Measurements from ENCODE around the gene C5orf34. TPM values are rescaled to one million over a fixed set of nuclear protein-coding genes. Genes with fewer than 3 reads are reported as not detected.
"Not testable (repeated sequence)": the region's sequence is repeated elsewhere in the genome, so short reads cannot be mapped to it uniquely, and the experiment has no call there.

C5orf34 gene
- total RNA-seq, 1 experiment from 2014 or later, result 16.3 TPM

- no TSS peak for BruUV-seq (replicated peaks)
- POLR2A ChIA-PET (ENCODE audit: unreplicated experiment), result no interaction called here
Observed at GRCh38 chr5:43456556-43456955, 58.4 kb downstream of the C5orf34 start.

GRCh38 chr5:43441575-43441974, 73.4 kb downstream of the C5orf34 start:
- H3K27me3 ChIP-seq (ENCODE audit: low read length); H3K9ac ChIP-seq (ENCODE audit: low read length); H3K4me2 ChIP-seq (ENCODE audit: low read length); CTCF ChIA-PET; POLR2A ChIA-PET (ENCODE audit: unreplicated experiment); intact Hi-C loops (cut with micrococcal nuclease); H2AFZ ChIP-seq (ENCODE audit: low read length); DNase-seq; BruUV-seq (replicated peaks); ATAC-seq; H3F3A ChIP-seq (ENCODE audit: low read length, unreplicated experiment); H3K9me3 ChIP-seq (ENCODE audit: low read length); H3K79me2 ChIP-seq (ENCODE audit: low read length); H3K4me1 ChIP-seq (ENCODE audit: insufficient read depth, low read length); H3K36me3 ChIP-seq (ENCODE audit: low read depth, low read length); H4K20me1 ChIP-seq (ENCODE audit: low read length); H3K4me3 ChIP-seq (ENCODE audit: low read length); H3K27ac ChIP-seq (ENCODE audit: low read length); H3K9me2 ChIP-seq (replicated peaks; ENCODE audit: low read length): not testable (repeated sequence)

More at GRCh38 chr5:43456556-43456955, 58.4 kb downstream of the C5orf34 start:
- H3K4me1 ChIP-seq (ENCODE audit: insufficient read depth, low read length), result no peaks in the 10 kb centered on the region
- no peak overlapping the region for H2AFZ ChIP-seq (ENCODE audit: low read length)
- no peak overlapping the region for H3K27ac ChIP-seq (ENCODE audit: low read length)
- no peaks in the 10 kb centered on the region for H3K79me2 ChIP-seq (ENCODE audit: low read length)
- intact Hi-C loops (cut with micrococcal nuclease), result no loop called here
- H3K36me3 ChIP-seq (ENCODE audit: low read depth, low read length), result no peaks in the 10 kb centered on the region; the same call in 1 of the 2 replicates
- H3K4me2 ChIP-seq (ENCODE audit: low read length), result no peak overlapping the region
- H4K20me1 ChIP-seq (ENCODE audit: low read length), result no peaks in the 10 kb centered on the region
- H3F3A ChIP-seq (ENCODE audit: low read length, unreplicated experiment), result no peaks in the 10 kb centered on the region
- H3K4me3 ChIP-seq (ENCODE audit: low read length), result no peak overlapping the region
- CTCF ChIA-PET, result no interaction called here
- no peaks in the 10 kb centered on the region for H3K9me2 ChIP-seq (replicated peaks; ENCODE audit: low read length)
- no peak for DNase-seq
- ATAC-seq, result no peak
- H3K27me3 ChIP-seq (ENCODE audit: low read length), result no peaks in the 10 kb centered on the region
- TF ChIP-seq EZH2phosphoT487 (IDR thresholded peaks at IDR 0.05; ENCODE audit: borderline replicate concordance, low read length), result no peak
- TF ChIP-seq CTCF (conservative IDR thresholded peaks at IDR 0.05; ENCODE audit: low read depth, low read length), result no peak
- no peak for TF ChIP-seq EZH2 (IDR thresholded peaks at IDR 0.05; ENCODE audit: low read length, unreplicated experiment)
- no peak overlapping the region for H3K9ac ChIP-seq (ENCODE audit: low read length)
- no peaks in the 10 kb centered on the region for H3K9me3 ChIP-seq (ENCODE audit: low read length)

GRCh38 chr5:43437062-43437660, 77.8 kb downstream of the C5orf34 start:
- ChIA-PET CTCF (interaction anchor here (0.6 kb wide), 1 partner anchor 428 kb away, joined by 6 read pairs; no protein-coding TSS in a partner anchor), POLR2A (ENCODE audit: unreplicated experiment) (no interaction called here)
- DNase-seq (no peak), ATAC-seq (no peak)
- BruUV-seq (replicated peaks), result no TSS peak
- intact Hi-C loops (cut with micrococcal nuclease), result no loop called here
- no peak overlapping the region for H3K9ac ChIP-seq (ENCODE audit: low read length)
- H2AFZ ChIP-seq (ENCODE audit: low read length), result no peak overlapping the region
- no peaks in the 10 kb centered on the region for H3K27me3 ChIP-seq (ENCODE audit: low read length)
- no peak overlapping the region for H3K27ac ChIP-seq (ENCODE audit: low read length)
- TF ChIP-seq CTCF (conservative IDR thresholded peaks at IDR 0.05; ENCODE audit: low read depth, low read length) (no peak), EZH2 (IDR thresholded peaks at IDR 0.05; ENCODE audit: low read length, unreplicated experiment) (no peak), EZH2phosphoT487 (IDR thresholded peaks at IDR 0.05; ENCODE audit: borderline replicate concordance, low read length) (no peak)
- H3K4me3 ChIP-seq (ENCODE audit: low read length), result no peak overlapping the region
- H3F3A ChIP-seq (ENCODE audit: low read length, unreplicated experiment), result peaks cover under 1% of the 10 kb centered on the region
- no peaks in the 10 kb centered on the region for H4K20me1 ChIP-seq (ENCODE audit: low read length)
- no peak overlapping the region for H3K4me2 ChIP-seq (ENCODE audit: low read length)
- H3K36me3 ChIP-seq (ENCODE audit: low read depth, low read length), result no peaks in the 10 kb centered on the region
- H3K9me2 ChIP-seq (replicated peaks; ENCODE audit: low read length), result no peaks in the 10 kb centered on the region
- H3K4me1 ChIP-seq (ENCODE audit: insufficient read depth, low read length), result peaks cover 18% of the 10 kb centered on the region
- no peaks in the 10 kb centered on the region for H3K79me2 ChIP-seq (ENCODE audit: low read length)
- no peaks in the 10 kb centered on the region for H3K9me3 ChIP-seq (ENCODE audit: low read length)

Other genes starting within 250 kb of the C5orf34 start
- 31.4 and 39.7 TPM in 2 replicates for gene HMGCS1, start 201.7 kb downstream of the C5orf34 start, total RNA-seq (2014; rRNA removed)
- gene CCL28, start 102.8 kb downstream of the C5orf34 start, total RNA-seq (2014; rRNA removed), result 8.1 and 8.5 TPM in 2 replicates
- gene TMEM267, start 31.3 kb downstream of the C5orf34 start, total RNA-seq (2014; rRNA removed), result 10.0 and 16.1 TPM in 2 replicates
- gene PAIP1, start 41.9 kb upstream of the C5orf34 start, total RNA-seq (2014; rRNA removed), result 117 and 142 TPM in 2 replicates
- 15.1 and 15.6 TPM in 2 replicates for gene NNT, start 88.0 kb upstream of the C5orf34 start, total RNA-seq (2014; rRNA removed)

Data from PC-3 (cell line).